ENCODE results near the gene ZBED4.

ZBED4 gene

DNA sequence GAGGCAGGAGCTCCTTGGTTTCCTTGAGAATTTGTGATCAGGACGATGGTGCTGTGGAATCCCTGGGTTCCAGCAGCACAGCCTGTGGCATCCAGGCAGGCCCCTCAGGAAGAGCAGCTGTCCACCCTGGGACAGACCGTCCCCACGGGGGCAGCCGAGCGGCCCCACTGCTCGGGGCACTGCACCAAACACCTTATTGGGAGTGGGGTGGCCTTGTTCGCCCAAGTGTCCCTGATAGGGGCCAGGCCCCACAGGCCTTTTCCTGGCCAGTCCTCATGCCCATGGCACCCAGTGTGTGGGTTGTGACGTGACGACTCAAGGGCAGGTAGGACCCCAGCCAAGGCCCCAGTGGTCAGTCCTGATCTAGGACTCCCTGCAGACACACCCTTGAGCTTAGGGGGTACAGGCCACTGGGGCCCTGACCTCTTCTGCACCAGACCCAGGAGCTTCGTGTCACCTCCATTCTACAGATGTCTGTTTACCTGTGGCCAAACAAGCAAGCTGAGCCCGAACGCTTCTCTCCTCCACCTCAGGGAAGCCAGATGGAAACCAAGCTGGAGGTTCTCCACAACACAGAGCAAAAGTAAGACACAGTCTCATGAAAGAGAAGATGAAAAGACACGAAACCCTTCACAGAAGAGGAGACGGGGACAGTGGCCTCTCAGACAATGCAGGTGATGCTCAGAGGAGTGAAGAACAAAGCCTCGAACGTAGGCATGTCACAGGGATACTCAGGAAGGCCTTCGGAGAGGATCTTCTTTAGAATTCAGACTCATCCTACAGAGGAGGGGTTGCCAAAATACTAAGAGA, 24.4 kb upstream of the ZBED4 start:
- Histone ChIP-seq H3K27ac (ENCODE audit: low read depth, low read length, poor library complexity, severe bottlenecking) (peak overlapping the region; percentile 75), H3K9me2 (ENCODE audit: low read depth, low read length) (no peaks in the 10 kb centered on the region), H3K4me2 (ENCODE audit: low read length) (peak overlapping the region; percentile 64), H4K20me1 (ENCODE audit: insufficient read depth, low read length) (0 out of 2 replicates have a peak, but pooled peaks cover 4% of the 10 kb centered on the region), H3K9ac (ENCODE audit: low read length) (peak overlapping the region; percentile 16; the same call in 1 of the 2 replicates), H2AFZ (ENCODE audit: low read length) (no peak overlapping the region), H3K36me3 (ENCODE audit: insufficient read depth, low read length) (peaks cover 14% of the 10 kb centered on the region; the same call in 1 of the 2 replicates), H3K9me3 (ENCODE audit: low read length) (peaks cover 7% of the 10 kb centered on the region; the same call in 1 of the 2 replicates), H3F3A (ENCODE audit: insufficient read depth, low read length) (peaks cover 9% of the 10 kb centered on the region; the same call in 1 of the 2 replicates), H3K79me2 (ENCODE audit: insufficient read depth, low read length) (peaks cover 28% of the 10 kb centered on the region), H3K27me3 (ENCODE audit: insufficient read depth, low read length) (peaks cover 9% of the 10 kb centered on the region; the same call in 1 of the 2 replicates), H3K4me1 (ENCODE audit: insufficient read depth, low read length, severe bottlenecking) (peaks cover 39% of the 10 kb centered on the region), H3K4me3 (ENCODE audit: low read depth, low read length, poor library complexity, severe bottlenecking) (peak overlapping the region; percentile 22)
- TF ChIP-seq EZH2 (IDR thresholded peaks at IDR 0.05; ENCODE audit: borderline replicate concordance, low read length): no peak
- TF ChIP-seq, protein P1, sequence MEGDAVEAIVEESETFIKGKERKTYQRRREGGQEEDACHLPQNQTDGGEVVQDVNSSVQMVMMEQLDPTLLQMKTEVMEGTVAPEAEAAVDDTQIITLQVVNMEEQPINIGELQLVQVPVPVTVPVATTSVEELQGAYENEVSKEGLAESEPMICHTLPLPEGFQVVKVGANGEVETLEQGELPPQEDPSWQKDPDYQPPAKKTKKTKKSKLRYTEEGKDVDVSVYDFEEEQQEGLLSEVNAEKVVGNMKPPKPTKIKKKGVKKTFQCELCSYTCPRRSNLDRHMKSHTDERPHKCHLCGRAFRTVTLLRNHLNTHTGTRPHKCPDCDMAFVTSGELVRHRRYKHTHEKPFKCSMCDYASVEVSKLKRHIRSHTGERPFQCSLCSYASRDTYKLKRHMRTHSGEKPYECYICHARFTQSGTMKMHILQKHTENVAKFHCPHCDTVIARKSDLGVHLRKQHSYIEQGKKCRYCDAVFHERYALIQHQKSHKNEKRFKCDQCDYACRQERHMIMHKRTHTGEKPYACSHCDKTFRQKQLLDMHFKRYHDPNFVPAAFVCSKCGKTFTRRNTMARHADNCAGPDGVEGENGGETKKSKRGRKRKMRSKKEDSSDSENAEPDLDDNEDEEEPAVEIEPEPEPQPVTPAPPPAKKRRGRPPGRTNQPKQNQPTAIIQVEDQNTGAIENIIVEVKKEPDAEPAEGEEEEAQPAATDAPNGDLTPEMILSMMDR (IDR thresholded peaks at IDR 0.05; ENCODE audit: low read length): no peak

GRCh38 chr22:49833340-49834007, 20.2 kb upstream of the ZBED4 start:
- Histone ChIP-seq H3K4me3 (ENCODE audit: low read depth, low read length, poor library complexity, severe bottlenecking) (no peak overlapping the region), H3K36me3 (ENCODE audit: insufficient read depth, low read length) (no peaks in the 10 kb centered on the region), H3K79me2 (ENCODE audit: insufficient read depth, low read length) (no peaks in the 10 kb centered on the region), H3K27me3 (ENCODE audit: insufficient read depth, low read length) (peaks cover 16% of the 10 kb centered on the region; the same call in 1 of the 2 replicates), H3K9me2 (ENCODE audit: low read depth, low read length) (no peaks in the 10 kb centered on the region), H3K27ac (ENCODE audit: low read depth, low read length, poor library complexity, severe bottlenecking) (no peak overlapping the region), H3K4me1 (ENCODE audit: insufficient read depth, low read length, severe bottlenecking) (peaks cover 19% of the 10 kb centered on the region), H3K4me2 (ENCODE audit: low read length) (no peak overlapping the region), H3K9me3 (ENCODE audit: low read length) (peaks cover 7% of the 10 kb centered on the region; the same call in 1 of the 2 replicates), H2AFZ (ENCODE audit: low read length) (no peak overlapping the region), H3K9ac (ENCODE audit: low read length) (no peak overlapping the region), H3F3A (ENCODE audit: insufficient read depth, low read length) (peaks cover 9% of the 10 kb centered on the region; the same call in 1 of the 2 replicates), H4K20me1 (ENCODE audit: insufficient read depth, low read length) (no peaks in the 10 kb centered on the region)
- no peak for TF ChIP-seq EZH2 (IDR thresholded peaks at IDR 0.05; ENCODE audit: borderline replicate concordance, low read length)
- TF ChIP-seq, protein P1 (IDR thresholded peaks at IDR 0.05; ENCODE audit: low read length): no peak

- peaks cover 7% of the 10 kb centered on the region; the same call in 1 of the 2 replicates for H3K27me3 ChIP-seq (ENCODE audit: insufficient read depth, low read length)
- H3K4me3 ChIP-seq (ENCODE audit: low read depth, low read length, poor library complexity, severe bottlenecking): no peak overlapping the region
- TF ChIP-seq, protein P1 (IDR thresholded peaks at IDR 0.05; ENCODE audit: low read length): no peak
- no peak for TF ChIP-seq EZH2 (IDR thresholded peaks at IDR 0.05; ENCODE audit: borderline replicate concordance, low read length)
- H3F3A ChIP-seq (ENCODE audit: insufficient read depth, low read length): no peaks in the 10 kb centered on the region
- H3K9me3 ChIP-seq (ENCODE audit: low read length): no peaks in the 10 kb centered on the region
- no peak overlapping the region for H3K4me2 ChIP-seq (ENCODE audit: low read length)
- no peak overlapping the region for H3K27ac ChIP-seq (ENCODE audit: low read depth, low read length, poor library complexity, severe bottlenecking)
- no peak overlapping the region for H2AFZ ChIP-seq (ENCODE audit: low read length)
- H4K20me1 ChIP-seq (ENCODE audit: insufficient read depth, low read length): no peaks in the 10 kb centered on the region
- H3K9me2 ChIP-seq (ENCODE audit: low read depth, low read length): no peaks in the 10 kb centered on the region
- no peaks in the 10 kb centered on the region for H3K79me2 ChIP-seq (ENCODE audit: insufficient read depth, low read length)
- no peaks in the 10 kb centered on the region for H3K4me1 ChIP-seq (ENCODE audit: insufficient read depth, low read length, severe bottlenecking)
- no peak overlapping the region for H3K9ac ChIP-seq (ENCODE audit: low read length)
- no peaks in the 10 kb centered on the region for H3K36me3 ChIP-seq (ENCODE audit: insufficient read depth, low read length)
These were observed 14.6 kb upstream of the ZBED4 start for GRCh38 chr22:49838771-49839717.

All from OCI-LY1 (cell line).